Trophoblast cell (in vitro differentiated cells and primary cell): ENCODE results near the gene PI4K2B.

Experiments used
- DNase-seq, 2 donors: peaks; one replicate each; pipeline ENCODE4 v3.0.0-alpha.2; 2016
- H2AFZ ChIP-seq: 2 replicates; pipeline ENCODE4 v1.6.1; 2013; ENCODE audit warnings: low read length, moderate library complexity, mild to moderate bottlenecking; ENCODE audit not compliant: insufficient read depth, poor library complexity
- H2AK5ac ChIP-seq: 2 replicates; pipeline ENCODE4 v1.6.1; 2013; ENCODE audit warnings: mild to moderate bottlenecking, low read length
- H2BK120ac ChIP-seq: 2 replicates; pipeline ENCODE4 v1.6.1; 2013; ENCODE audit warnings: low read length, mild to moderate bottlenecking, moderate library complexity; ENCODE audit not compliant: insufficient read depth, poor library complexity
- H2BK12ac ChIP-seq: 2 replicates; pipeline ENCODE4 v1.6.1; 2013; ENCODE audit warnings: mild to moderate bottlenecking, low read length, moderate library complexity
- H2BK5ac ChIP-seq: 2 replicates; pipeline ENCODE4 v1.6.1; 2013; ENCODE audit warnings: low read length, low read depth, moderate library complexity, mild to moderate bottlenecking; ENCODE audit not compliant: poor library complexity
- H3K14ac ChIP-seq: 2 replicates; pipeline ENCODE4 v1.6.1; 2013; ENCODE audit warnings: mild to moderate bottlenecking, low read length
- H3K18ac ChIP-seq: 2 replicates; pipeline ENCODE4 v1.6.1; 2013; ENCODE audit warnings: mild to moderate bottlenecking, low read length
- H3K23ac ChIP-seq: 2 replicates; pipeline ENCODE4 v1.6.1; 2013; ENCODE audit warnings: low read length
- H3K27ac ChIP-seq: 2 replicates; pipeline ENCODE4 v1.5.1; 2013; ENCODE audit warnings: low read depth, mild to moderate bottlenecking, inconsistent platforms, low read length, moderate library complexity
- H3K27me3 ChIP-seq: 2 replicates; pipeline ENCODE4 v1.6.1; 2013; ENCODE audit warnings: inconsistent platforms, mild to moderate bottlenecking, low read length, moderate library complexity; ENCODE audit not compliant: insufficient read depth
- H3K36me3 ChIP-seq, 2 experiments: 1 replicate in 1 of 2; 2 replicates in 1 of 2; pipeline ENCODE4 v1.6.1; 2013; ENCODE audit warnings: low read length in 2 of 2, mild to moderate bottlenecking in 2 of 2, moderate library complexity in 1 of 2; ENCODE audit not compliant: insufficient read depth in 2 of 2, control insufficient read depth in 1 of 2
- H3K4ac ChIP-seq: 2 replicates; pipeline ENCODE4 v1.6.1; 2013; ENCODE audit warnings: low read depth, mild to moderate bottlenecking, low read length, moderate library complexity
- H3K4me1 ChIP-seq, 2 experiments: 1 replicate in 1 of 2; 2 replicates in 1 of 2; pipeline ENCODE4 v1.6.1; 2013; ENCODE audit warnings: low read length in 2 of 2, mild to moderate bottlenecking in 2 of 2, moderate library complexity in 1 of 2; ENCODE audit not compliant: insufficient read depth in 2 of 2, control insufficient read depth in 1 of 2
- H3K4me2 ChIP-seq: 2 replicates; pipeline ENCODE4 v1.6.1; 2013; ENCODE audit warnings: inconsistent platforms, mild to moderate bottlenecking, low read length, moderate library complexity
- H3K4me3 ChIP-seq: 2 replicates; pipeline ENCODE4 v1.5.1; 2013; ENCODE audit warnings: mild to moderate bottlenecking, low read depth, low read length, inconsistent platforms
- H3K79me1 ChIP-seq: one replicate; pipeline ENCODE4 v1.6.1; 2013; ENCODE audit warnings: low read length
- H3K79me2 ChIP-seq: 2 replicates; pipeline ENCODE4 v1.6.1; 2013; ENCODE audit warnings: low read length, mild to moderate bottlenecking; ENCODE audit not compliant: control insufficient read depth, insufficient read depth, poor library complexity
- H3K9ac ChIP-seq: 2 replicates; pipeline ENCODE4 v1.6.1; 2013; ENCODE audit warnings: mild to moderate bottlenecking, low read length
- H3K9me3 ChIP-seq: 2 replicates; pipeline ENCODE4 v1.6.1; 2013; ENCODE audit warnings: low read depth, mild to moderate bottlenecking, control low read depth, inconsistent platforms, low read length; ENCODE audit not compliant: insufficient read depth
- H4K12ac ChIP-seq: 2 replicates; pipeline ENCODE4 v1.6.1; 2013; ENCODE audit warnings: low read depth, mild to moderate bottlenecking, low read length, moderate library complexity
- H4K8ac ChIP-seq: 2 replicates; pipeline ENCODE4 v1.6.1; 2013; ENCODE audit warnings: low read depth, mild to moderate bottlenecking, low read length, moderate library complexity
- H4K91ac ChIP-seq: one replicate; pipeline ENCODE4 v1.6.1; 2013; ENCODE audit warnings: low read depth, mild to moderate bottlenecking, low read length, moderate library complexity
- WGBS: extraction: QIAGEN DNeasy Blood & Tissue Kit; methylation state at CpG from one replicate; pipeline ENCODE4 v1.1.7; 2013; ENCODE audit warnings: missing lambda C conversion rate; ENCODE audit not compliant: insufficient read length, insufficient coverage; ENCODE audit errors: extremely low coverage; 5-methylcytosine and 5-hydroxymethylcytosine counted together

The PI4K2B gene

GRCh38 chr4:25308306-25308705, 74.5 kb downstream of the PI4K2B start:
- H3K18ac ChIP-seq = no peak overlapping the region
- H3K4me3 ChIP-seq = no peak overlapping the region
- H3K36me3 ChIP-seq = no peaks in the 10 kb centered on the region
- no peak overlapping the region for H3K23ac ChIP-seq
- H3K27ac ChIP-seq = no peak overlapping the region
- WGBS = no CpG with 5 or more reads among the region's 2 CpGs
- H4K8ac ChIP-seq = no peak overlapping the region
- no peak overlapping the region for H2BK5ac ChIP-seq
- H3K27me3 ChIP-seq = no peaks in the 10 kb centered on the region
- H3K4me1 ChIP-seq = peaks cover 0 to 2% of the 10 kb centered on the region in 2 experiments
- H4K91ac ChIP-seq = no peak overlapping the region
- DNase-seq = no peak
- no peak overlapping the region for H2AFZ ChIP-seq
- no peak overlapping the region for H3K14ac ChIP-seq
- no peak overlapping the region for H2AK5ac ChIP-seq
- H2BK120ac ChIP-seq = no peak overlapping the region
- peaks cover 3% of the 10 kb centered on the region for H3K79me1 ChIP-seq
- no peak overlapping the region for H2BK12ac ChIP-seq
- H3K9me3 ChIP-seq = no peaks in the 10 kb centered on the region
- no peak overlapping the region for H4K12ac ChIP-seq
- no peak overlapping the region for H3K4me2 ChIP-seq
- peaks cover 4% of the 10 kb centered on the region for H3K79me2 ChIP-seq
- no peak overlapping the region for H3K9ac ChIP-seq
- no peak overlapping the region for H3K4ac ChIP-seq

- no peak overlapping the region for H2AK5ac ChIP-seq
- H3K4me1 ChIP-seq = peaks cover 3 to 5% of the 10 kb centered on the region in 2 experiments
- H3K27ac ChIP-seq = no peak overlapping the region
- H2AFZ ChIP-seq = no peak overlapping the region
- H3K9ac ChIP-seq = no peak overlapping the region
- no peaks in the 10 kb centered on the region for H3K9me3 ChIP-seq
- no peak overlapping the region for H2BK12ac ChIP-seq
- H3K18ac ChIP-seq = no peak overlapping the region
- no peak overlapping the region for H2BK5ac ChIP-seq
- no peak overlapping the region for H3K4me2 ChIP-seq
- no CpG with 5 or more reads among the region's 7 CpGs for WGBS
- no peak overlapping the region for H4K91ac ChIP-seq
- no peaks in the 10 kb centered on the region for H3K36me3 ChIP-seq
- no peak overlapping the region for H3K4ac ChIP-seq
- no peak overlapping the region for H3K23ac ChIP-seq
- no peaks in the 10 kb centered on the region for H3K27me3 ChIP-seq
- no peak overlapping the region for H3K14ac ChIP-seq
- no peak for DNase-seq
- H4K8ac ChIP-seq = no peak overlapping the region
- H3K79me1 ChIP-seq = peaks cover 3% of the 10 kb centered on the region
- no peak overlapping the region for H2BK120ac ChIP-seq
- H4K12ac ChIP-seq = no peak overlapping the region
- peaks cover 4% of the 10 kb centered on the region for H3K79me2 ChIP-seq
- H3K4me3 ChIP-seq = no peak overlapping the region
Measured at GRCh38 chr4:25308761-25309160, 74.9 kb downstream of the PI4K2B start.

DNA sequence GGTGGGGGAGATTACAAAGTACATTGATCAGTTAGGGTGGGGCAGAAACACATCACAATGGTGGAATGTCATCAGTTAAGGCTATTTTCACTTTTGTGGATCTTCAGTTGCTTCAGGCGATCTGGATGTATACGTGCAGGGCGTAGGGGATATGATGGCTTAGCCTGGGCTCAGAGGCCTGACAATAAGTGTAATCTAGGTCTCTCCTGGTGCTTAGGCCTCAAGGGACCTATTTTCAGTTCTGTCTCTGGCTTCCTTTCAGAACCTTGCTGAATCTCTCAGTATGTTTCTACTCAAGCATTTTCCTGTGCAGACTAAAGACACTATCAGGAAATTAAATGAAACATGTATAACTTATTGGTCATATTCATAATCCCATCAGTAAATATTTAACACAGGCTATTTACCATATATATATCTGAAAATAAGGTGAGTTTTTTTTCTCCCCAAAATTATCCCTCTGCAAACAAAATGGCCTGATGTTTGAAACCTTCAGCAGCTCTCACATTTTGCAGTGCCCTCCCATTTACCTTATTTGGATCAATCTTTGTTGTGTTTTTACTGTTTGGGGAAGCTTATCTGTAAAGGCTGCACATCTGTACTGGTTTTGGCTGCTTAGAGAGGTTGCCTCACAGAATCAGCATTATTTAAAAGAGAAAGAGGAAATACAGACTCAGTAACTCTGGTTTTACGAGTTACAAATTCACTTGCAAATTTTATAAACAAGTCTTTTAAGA, 76.4 kb downstream of the PI4K2B start:
- no peaks in the 10 kb centered on the region for H3K36me3 ChIP-seq
- peaks cover 4% of the 10 kb centered on the region for H3K79me2 ChIP-seq
- H3K79me1 ChIP-seq = peaks cover 3% of the 10 kb centered on the region
- H3K27me3 ChIP-seq = no peaks in the 10 kb centered on the region
- no peak overlapping the region for H3K9ac ChIP-seq
- no peaks in the 10 kb centered on the region for H3K9me3 ChIP-seq
- no peak overlapping the region for H2BK12ac ChIP-seq
- WGBS = no CpG with 5 or more reads among the region's 4 CpGs
- no peak overlapping the region for H2BK120ac ChIP-seq
- H3K4me3 ChIP-seq = no peak overlapping the region
- H2AK5ac ChIP-seq = no peak overlapping the region
- H3K14ac ChIP-seq = no peak overlapping the region
- H3K18ac ChIP-seq = no peak overlapping the region
- no peak overlapping the region for H4K12ac ChIP-seq
- no peak overlapping the region for H4K8ac ChIP-seq
- H3K4me2 ChIP-seq = no peak overlapping the region
- no peak overlapping the region for H3K4ac ChIP-seq
- H2BK5ac ChIP-seq = no peak overlapping the region
- no peak for DNase-seq
- H3K23ac ChIP-seq = no peak overlapping the region
- no peak overlapping the region for H4K91ac ChIP-seq
- H3K4me1 ChIP-seq = peaks cover 3 to 5% of the 10 kb centered on the region in 2 experiments
- H2AFZ ChIP-seq = no peak overlapping the region
- no peak overlapping the region for H3K27ac ChIP-seq

GRCh38 chr4:25310803-25311166, 77.0 kb downstream of the PI4K2B start:
- WGBS = no CpG with 5 or more reads among the region's 1 CpG
- peaks cover 4% of the 10 kb centered on the region for H3K79me2 ChIP-seq
- no peak overlapping the region for H3K14ac ChIP-seq
- no peak overlapping the region for H3K4ac ChIP-seq
- DNase-seq = no peak
- no peak overlapping the region for H2BK5ac ChIP-seq
- peaks cover 2 to 3% of the 10 kb centered on the region in 2 experiments for H3K36me3 ChIP-seq
- no peak overlapping the region for H4K91ac ChIP-seq
- no peak overlapping the region for H3K9ac ChIP-seq
- peaks cover 3% of the 10 kb centered on the region for H3K79me1 ChIP-seq
- no peak overlapping the region for H3K23ac ChIP-seq
- H3K18ac ChIP-seq = no peak overlapping the region
- H3K27ac ChIP-seq = no peak overlapping the region
- H3K4me2 ChIP-seq = no peak overlapping the region
- no peaks in the 10 kb centered on the region for H3K9me3 ChIP-seq
- H3K4me1 ChIP-seq = peaks cover 3 to 5% of the 10 kb centered on the region in 2 experiments
- H3K27me3 ChIP-seq = no peaks in the 10 kb centered on the region
- no peak overlapping the region for H4K12ac ChIP-seq
- H2BK12ac ChIP-seq = no peak overlapping the region
- no peak overlapping the region for H2BK120ac ChIP-seq
- no peak overlapping the region for H4K8ac ChIP-seq
- H2AK5ac ChIP-seq = no peak overlapping the region
- H2AFZ ChIP-seq = no peak overlapping the region
- H3K4me3 ChIP-seq = no peak overlapping the region
